Omental fat pad (tissue), 4 donors: ENCODE data around the gene PFN1. TPM values are rescaled to one million over a fixed set of nuclear protein-coding genes. Genes with fewer than 3 reads are reported as not detected.

Experiments
- ATAC-seq: fragments of 150-250 bp; one replicate; pipeline ENCODE4 v1.9.1; 2016; ENCODE audit warnings: mild to moderate bottlenecking, moderate library complexity; ENCODE audit not compliant: low FRiP score
- DNase-seq: peaks from one replicate; pipeline ENCODE4 v3.0.0-alpha.2; 2019; ENCODE audit warnings: low spot score
- CTCF ChIP-seq, 3 donors: fragments of 450-650 bp; IDR thresholded peaks; one replicate each; pipeline ENCODE4 v1.5.1; 2016 to 2017; ENCODE audit warnings: antibody characterized with exemption in 3 of 3, mild to moderate bottlenecking in 3 of 3, moderate library complexity in 2 of 3
- total RNA-seq, 4 donors: library from RNA; depleted of rRNA; stranded (reverse); fragments of >200 nt; gene quantifications; one replicate each; pipeline ENCODE4 v1.1.0, GENCODE V29; 2016

PFN1 gene
- total RNA-seq, 4 donors from 2014 or later: 444 to 699 (median 616) TPM

GRCh38 chr17:4949321-4950074 lies 1.2 kb upstream of the PFN1 start:
- no peak for TF ChIP-seq CTCF (IDR thresholded peaks at IDR 0.05)
- no peak for DNase-seq
- peak; percentile 49 for ATAC-seq

GRCh38 chr17:4948931-4949320 lies 596 bp upstream of the PFN1 start:
- DNase-seq (no peak), ATAC-seq (peak; percentile 65)
- TF ChIP-seq CTCF (IDR thresholded peaks at IDR 0.05): no peak

GRCh38 chr17:4947411-4948165 lies 742 bp downstream of the PFN1 start:
- ATAC-seq (no peak), DNase-seq (no peak)
- TF ChIP-seq CTCF (IDR thresholded peaks at IDR 0.05): no peak

- DNase-seq: no peak
These were observed 1.3 kb downstream of the PFN1 start for GRCh38 chr17:4947010-4947410.

GRCh38 chr17:4946312-4946976 lies 1.9 kb downstream of the PFN1 start:
- no peak for ATAC-seq
- no peak for DNase-seq
- TF ChIP-seq CTCF (IDR thresholded peaks at IDR 0.05): no peak

More at GRCh38 chr17:4947010-4947410, 1.3 kb downstream of the PFN1 start:
- no peak for TF ChIP-seq CTCF (IDR thresholded peaks at IDR 0.05)
- no peak for ATAC-seq

GRCh38 chr17:4945944-4946280 lies 2.4 kb downstream of the PFN1 start:
- no peak for TF ChIP-seq CTCF (IDR thresholded peaks at IDR 0.05)
- no peak for DNase-seq
- no peak for ATAC-seq
